ENCODE data around the gene ZFP36L2.

ZFP36L2 gene

DNA sequence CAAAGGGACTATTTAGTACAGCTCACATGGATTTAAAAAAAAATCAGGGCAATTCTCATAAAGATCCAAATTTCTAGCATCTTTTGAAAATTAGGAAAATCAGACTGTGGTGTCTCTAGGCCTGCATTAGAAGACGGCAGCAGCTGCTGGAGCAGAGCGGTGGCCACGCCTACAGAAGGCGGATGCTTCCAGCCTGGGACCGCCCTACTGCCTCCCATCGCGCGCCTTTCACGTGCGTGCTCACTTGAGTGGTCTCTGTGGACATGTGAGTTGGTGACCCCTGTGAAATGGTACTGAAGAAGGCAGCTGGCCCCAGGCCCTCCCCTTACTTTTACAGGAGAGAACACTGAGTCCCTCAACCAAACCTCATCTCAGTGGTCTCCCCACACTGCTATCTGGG, 15.2 kb upstream of the ZFP36L2 start:
- no peak for DNase-seq

DNA sequence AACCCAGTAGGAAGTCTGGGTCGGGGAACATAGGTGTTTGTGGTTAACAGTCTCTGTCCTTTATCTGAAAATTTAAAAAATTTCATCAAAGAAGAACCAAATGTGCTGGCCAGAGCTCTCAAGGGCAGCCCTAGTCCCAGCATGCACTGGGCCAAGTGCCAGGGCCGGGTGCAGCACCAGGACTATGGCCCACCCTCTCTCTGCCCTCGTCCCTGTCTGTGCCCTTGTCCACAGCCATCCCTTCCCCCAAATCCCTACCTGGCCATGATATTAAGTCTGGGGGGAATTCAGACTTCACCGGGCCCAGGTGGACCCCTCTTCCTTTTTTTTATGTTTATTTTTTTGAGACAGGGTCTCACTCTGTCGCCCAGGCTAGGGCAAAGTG, 14.4 kb upstream of the ZFP36L2 start:
- DNase-seq = no peak

DNA sequence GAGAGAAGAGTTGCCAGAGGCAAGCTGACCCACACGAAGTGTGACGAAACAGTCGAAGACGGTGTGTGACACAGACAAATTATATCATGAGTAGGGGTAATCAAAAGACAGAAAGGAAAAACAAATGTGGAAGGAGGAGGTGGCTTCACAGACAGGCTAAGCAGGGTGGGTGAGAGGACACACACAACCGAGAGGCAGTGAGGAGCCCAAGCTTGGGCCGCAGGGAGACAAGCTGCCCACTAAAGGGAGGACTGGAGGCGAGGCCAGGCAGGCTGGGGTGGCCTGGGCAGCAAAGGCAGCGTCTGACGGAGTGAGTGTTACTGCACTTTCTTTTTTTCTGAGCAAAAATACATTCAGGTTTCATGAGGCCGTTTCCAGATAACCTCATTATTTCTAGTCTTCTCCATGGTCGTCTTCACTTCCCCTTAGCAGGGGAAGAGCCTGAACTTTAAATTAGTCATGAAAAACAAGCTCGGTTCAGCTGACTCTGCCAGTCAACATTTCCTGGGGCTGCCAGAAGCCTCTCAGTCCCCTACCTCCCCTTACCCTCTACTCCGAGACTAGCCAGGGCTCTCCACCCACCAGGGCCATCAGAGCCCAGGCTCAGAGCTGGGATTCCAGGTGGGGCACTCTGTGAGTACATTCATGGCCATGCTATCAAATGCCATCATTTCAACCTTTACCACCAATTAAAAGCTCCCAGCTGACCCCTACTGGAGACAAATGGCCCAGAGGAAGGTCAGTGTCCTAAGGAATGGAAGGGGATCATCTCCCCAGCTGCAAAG, 13.8 kb upstream of the ZFP36L2 start:
- no peak for DNase-seq

DNA sequence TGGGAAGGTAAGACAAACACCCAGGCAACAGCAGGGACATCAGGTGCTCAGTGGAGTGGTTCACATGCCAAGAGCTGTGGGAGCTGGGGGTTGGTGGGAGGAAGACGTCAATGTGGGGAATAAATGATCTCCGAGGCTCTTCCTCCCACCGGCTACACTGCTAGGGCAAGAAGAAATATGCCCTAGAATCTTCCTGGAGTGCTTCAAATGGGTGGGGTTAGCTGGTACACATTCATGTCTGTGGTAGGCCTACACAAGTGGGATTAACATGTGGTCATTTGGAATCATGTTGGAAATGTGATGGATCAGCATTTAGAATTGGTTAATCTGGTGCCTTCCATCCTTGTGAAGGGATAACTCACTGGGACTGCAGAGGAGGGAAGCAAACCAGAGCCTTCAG, 12.4 kb upstream of the ZFP36L2 start:
- DNase-seq = no peak

DNA sequence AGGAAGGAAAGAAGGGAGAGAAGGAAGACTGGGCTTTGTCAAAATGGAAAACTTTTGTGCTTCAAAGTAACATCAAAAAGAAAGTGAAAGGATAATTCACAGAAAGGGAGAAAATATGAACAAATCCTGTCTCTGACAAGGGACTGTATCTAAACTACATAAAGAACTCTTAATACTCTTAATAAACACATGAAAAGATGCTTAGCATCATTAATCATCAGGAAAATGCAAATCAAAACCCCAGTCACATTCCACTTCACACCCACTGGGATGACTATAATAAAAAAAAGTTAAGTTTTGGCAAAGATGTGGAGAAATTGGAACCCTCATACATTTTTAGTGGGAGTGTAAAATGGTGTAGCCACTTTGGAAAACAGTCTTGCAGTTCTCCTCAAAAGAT, 11.8 kb upstream of the ZFP36L2 start:
- no peak for DNase-seq

DNA sequence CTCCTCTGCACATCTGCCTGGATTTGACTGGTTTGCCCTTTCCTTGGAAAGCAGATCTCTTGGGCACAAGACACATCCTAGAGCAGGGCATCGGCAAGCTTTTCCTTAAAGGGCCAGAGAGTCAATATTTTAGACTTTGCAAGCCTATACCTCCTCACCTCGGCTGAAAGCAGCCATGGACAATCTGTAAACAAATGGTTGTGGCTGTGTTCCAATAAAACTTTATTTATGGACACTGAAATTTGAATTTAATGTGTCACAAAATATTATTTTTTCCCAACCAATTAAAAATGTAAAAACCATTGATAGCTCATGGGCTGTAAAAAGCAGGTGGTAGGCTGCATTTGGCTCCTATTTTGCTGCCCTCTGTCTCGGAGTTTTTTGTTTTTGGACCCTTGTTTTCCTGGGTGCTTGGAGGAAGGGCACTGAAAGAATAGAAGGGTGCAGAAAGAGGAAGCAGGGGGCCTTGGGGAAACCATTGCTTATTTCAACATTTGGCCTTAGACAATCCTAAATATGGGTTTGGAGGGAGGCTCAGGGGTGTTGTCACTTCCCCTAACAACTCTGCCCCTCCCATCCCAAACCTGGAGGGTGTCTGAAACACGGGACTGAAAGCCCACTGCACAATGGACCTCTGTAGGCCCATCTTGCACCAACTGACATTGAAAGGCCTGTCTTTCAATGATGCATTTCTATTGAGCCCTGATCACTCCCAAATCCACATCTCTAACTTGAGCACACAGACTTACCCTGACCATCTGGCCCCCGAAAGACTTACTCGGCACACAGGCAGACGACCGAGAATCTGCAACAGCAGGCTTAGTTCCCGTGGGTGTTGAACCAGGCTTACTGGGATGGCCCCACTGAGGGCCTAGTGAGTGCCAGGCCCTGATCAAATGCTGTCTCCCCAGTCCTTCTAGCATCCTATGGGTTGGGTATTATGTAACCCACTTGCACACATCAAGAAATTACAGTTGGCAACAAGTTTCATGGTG, 7.1 kb upstream of the ZFP36L2 start:
- DNase-seq = no peak

DNA sequence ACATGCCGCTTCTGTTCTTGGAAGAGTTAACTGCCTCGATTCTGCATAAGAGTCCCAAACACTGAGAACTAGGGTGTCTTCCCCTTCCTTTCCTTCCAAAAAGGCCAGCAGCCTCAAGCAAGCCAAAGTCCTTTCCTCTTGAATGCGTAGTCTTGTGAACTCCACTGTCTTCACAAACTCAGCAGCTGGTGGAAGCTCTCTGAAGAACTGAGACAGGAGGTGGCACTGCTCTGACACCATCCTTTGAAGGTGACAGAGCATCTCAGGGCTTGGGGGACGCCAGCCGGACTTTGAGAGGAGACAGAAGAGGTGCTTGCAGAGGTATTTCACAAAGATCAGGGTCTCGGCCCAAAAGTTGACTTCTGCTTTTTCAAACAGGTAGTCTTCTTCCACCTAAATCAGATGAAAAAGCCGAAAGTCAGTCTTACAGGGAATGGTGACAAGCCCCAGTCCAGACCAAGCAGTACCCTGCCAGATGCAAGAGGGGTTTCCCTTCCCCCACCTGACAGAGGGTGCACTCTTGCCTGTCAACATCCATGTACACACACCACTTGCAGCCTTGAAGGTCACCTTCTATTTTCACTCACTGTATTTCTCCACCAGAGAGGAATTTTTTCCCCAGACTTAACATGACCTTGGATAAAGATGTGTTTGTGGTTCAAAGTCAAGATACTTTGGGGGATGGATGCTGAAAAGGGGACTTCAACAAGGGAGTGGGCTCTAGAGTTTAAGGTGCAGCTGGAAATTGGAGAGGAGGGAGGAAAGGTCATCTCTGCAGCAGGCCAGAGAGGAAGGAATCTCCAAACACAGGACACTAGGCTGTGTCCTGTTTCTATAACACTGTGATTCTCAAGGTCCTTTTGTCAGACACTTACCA, 4.8 kb upstream of the ZFP36L2 start:
- no peak for DNase-seq

DNA sequence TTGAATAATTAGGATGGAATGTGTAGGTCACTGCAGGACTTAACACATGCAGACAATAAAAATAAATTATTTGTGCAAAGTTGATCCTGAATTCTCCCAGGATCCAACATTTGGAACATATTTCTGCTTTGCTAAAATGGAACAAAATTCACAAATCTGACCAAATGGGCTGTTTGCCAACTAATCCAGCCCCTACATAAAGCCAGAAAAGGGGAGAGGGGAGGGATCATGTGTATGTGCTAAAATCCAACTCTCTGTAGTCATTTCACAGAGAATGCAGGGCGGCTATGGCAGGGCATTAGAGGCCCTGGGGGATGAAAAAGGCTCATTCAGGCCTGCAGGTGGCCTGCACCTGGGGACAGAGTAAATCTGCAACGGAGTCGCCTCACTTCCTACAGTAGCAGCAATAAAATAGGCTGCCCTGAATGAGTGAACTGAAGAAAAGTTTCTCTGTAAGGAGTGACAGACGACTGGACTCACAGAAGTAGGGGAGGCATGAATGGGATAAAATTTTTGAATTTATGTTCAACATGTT, 4.0 kb upstream of the ZFP36L2 start:
- no peak for DNase-seq

DNA sequence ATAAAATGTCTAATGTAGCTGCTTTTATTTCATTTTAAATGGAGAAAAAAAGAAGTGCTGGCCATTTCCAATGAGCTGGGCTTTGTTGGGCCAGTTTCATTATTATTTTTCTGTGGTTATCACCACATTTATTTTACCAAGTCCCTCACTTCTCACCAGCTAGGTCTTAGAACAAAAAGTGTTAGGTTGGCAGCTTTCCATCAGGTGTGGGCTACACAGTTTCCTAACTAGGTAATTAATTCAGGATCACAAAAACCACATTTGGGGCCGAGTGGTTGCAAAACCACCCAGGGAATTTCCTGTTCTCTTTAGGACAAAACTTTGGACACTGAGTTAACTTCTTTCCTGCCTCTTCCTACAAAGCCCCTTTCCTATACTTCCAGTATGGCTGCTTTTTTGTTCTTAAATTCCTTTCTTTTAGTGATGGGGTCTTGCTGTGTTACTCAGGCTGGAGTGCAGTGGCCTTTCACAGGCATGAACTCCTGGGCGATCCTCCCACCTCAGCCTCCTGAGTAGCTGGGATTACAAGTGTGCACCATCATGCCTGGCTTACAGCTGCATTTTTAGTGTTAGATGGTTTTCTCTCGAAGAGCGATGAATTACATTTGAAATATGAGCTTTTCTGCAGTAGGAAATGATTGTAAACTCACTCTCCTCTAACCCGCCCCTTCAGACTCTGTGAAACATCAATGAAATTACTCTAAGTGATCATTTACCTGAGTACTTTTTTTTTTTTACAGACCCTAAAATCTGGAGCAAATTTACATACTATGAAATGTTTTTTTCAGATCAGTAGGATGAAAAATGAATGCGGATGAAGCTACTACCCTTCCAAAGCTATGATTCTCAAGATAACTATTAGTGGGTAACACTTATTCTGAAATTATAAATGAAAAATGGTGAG, 2.6 kb upstream of the ZFP36L2 start:
- no peak for DNase-seq

DNA sequence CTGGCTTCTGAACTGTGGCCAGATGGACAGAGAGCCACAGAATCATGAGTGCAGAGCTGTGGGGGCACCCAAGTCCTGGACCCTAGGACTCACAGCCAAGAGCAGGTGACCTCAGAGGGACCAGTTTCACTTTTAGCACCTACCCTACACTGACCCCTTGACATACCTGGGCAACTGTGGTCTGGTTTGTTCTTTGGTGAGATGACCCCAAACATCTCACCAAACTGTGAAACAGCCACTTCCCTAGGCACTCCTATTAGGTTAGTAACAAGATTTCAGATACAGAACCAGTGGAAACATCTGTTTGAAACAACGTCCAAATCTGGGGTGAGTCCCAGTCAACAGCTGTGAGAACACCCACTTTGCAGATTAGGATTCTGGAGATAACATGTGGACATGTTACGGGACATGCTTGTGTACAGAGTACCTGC, 1.9 kb upstream of the ZFP36L2 start:
- no peak for DNase-seq

DNA sequence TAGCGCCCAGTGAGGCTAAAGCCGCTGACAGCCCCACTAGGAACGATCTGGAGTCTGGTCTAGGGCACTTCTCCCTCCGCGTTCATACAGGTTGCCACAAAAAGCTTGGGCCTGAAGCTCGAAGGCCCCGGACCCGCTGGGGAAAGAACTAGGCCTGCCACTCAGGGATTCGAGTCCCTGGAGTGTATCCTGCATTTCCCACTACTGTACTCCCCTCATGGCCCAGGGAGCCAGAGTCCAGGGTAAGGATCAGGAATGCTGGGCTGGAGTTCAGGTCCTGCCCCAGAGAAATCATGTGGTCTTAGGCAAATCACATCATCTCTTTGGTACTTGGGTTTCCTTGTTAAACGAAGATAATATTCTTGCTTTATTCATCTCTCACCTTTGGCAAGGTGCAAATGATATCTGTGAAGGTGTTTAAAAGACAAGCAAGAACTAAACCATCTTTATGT, 1.4 kb upstream of the ZFP36L2 start:
- no peak for DNase-seq

DNA sequence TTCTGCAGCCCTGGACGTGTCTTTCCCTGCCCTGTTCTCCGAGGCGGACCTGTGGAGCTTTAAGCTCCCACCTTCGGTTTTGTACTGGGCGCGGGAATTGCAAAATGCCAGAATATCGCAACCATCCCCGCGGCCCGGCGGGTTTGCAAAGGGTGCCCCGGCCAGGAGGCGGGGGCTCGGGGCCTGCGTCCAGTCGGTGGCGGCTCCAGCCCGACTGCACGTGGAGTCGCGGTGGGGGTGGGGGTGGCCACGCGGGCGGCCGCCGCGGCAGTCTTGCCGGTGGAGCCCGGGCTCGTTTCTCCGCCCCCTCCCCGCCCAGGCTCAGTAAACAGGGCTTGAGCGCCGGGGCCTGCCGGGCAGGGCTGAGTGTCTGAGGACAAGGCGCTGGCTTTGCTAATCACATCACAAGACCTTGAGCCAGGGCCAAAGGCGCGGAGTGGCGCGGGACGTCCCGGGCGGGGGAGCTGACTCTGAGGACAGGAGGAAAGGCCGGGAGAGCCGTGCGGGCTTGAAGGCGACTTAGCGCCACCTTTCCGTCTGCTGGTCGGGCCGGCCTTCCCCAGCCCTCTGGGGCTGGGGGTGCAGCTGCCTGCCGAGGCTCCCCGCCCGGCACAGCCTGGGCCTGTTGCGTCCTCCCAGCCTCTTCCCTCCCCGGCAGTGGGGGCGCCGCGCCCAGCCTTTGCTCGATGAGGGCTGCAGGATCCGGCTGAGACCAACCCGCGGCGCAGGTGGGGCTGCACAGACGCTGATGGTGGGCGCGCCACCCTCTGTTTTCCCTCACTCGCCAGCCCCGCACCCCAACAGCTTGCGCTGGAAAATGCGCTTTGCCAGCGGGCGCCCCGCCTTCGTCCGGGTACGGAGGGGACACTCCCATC, 786 bp upstream of the ZFP36L2 start:
- no peak for DNase-seq

DNA sequence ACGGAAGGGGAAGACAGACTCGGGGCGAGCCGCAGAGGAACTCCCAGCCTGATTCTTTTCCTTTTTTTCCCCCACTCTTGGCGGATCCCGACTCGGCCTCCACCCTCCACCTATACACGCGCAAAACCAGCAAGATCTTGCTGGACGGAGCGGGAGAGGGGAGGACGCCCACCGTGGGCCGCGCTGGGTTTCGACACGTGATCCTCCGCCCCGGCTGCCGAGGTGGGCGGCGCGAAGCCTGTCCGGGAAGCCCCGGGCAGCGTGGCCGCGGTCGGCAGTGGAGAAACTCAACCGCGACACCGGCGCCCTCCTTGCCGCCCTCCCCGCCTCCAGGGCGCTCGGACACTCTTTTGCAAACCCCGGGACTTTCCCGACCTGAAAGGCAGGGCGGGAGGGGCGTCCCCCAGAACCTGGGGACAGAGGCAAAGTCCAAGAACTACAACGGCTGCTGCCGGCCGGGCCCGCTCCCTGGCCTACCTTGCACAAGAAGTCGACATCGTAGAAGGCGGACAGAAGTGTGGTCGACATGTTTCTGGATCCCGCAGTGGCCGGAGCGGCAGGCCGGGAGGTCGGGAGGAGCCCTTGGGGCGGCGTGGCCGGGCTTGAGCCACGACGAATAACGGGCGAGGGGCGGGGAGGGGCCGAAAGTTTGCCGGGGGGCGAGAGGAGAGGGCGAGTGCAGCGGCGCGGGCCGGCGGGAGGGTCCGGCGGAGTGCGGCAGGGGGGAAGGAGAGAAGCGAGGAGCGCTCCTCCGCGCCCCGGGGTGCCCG, 433 bp downstream of the ZFP36L2 start:
- DNase-seq = no peak

DNA sequence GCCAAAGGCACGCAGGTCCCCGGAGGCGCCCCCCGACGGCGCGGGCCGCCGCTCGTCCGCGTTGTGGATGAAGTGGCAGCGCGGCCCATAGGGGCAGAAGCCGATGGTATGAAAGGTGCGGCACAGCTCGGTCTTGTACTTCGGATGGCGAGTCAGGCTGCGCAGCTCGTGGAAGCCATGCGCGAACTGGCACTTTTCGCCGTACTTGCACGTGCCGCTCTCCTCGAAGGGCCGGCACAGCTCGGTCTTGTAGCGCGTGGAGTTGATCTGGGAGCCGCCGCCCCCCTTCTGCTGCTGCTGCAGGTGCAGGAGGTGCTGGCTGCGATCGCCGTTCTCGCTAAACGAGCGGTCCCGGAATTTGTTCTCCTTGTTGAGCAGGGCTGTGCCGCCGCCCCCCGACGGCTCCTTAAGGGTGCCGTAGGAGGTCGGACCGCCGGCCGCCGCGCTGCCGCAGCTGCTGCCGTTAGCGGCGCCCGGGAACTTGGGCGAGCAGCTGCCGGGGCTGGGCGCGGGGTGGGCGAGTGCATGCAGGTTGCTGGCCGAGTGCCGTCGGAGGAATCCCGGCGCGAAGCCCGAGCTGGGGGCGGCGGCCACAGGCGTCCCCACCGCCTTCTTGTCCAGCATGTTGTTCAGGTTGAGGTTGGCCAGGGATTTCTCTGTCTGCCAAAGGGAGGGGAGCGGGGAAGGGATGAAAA, 1.2 kb downstream of the ZFP36L2 start:
- no peak for DNase-seq

DNA sequence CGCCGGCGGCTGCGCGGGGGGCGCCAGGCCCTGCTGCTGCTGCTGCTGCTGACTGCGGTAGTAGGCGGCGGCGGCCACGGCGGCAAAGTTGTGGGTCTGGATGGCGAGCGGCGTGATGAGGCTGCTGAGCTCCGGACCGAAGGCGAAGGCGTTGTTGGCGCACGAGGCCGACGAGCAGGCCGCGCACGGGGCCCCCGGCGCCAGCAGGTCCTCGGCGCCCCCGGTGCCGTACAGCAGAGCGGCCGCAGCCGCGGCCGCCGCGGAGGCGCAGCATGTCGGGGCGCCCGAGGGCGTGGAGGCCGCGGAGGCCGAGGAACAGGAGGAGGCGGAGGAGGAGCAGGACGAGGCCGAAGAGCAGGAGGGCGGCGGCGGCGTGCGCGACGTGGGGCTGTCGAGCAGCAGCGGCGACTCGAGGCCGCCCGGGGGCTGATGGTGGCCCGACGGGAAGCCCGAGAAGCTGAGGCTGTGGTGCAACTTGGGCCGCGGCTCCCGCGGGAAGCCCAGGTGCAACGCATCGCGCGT, 1.8 kb downstream of the ZFP36L2 start:
- no peak for DNase-seq

DNA sequence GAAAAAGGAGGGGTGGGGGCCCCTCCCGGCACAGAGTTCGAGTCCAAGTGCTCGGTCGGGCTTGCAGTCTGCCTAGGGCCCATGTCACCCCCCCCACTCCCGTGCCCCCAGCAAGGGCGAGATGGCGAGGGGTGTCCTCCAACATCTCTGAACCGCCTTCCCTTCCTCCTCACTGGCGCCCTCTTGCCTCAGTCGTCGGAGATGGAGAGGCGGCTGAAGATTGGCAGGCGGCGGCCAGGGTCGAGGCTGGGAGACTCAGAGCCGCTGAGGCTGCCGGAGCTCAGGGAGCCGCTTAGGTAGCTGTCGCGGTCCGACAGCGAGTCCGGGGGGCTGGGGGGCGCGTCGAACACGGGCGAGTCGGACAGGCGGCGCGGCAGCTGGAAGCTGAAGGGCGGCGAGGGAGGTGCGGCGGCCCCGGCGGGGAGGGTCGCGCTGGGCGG, 2.3 kb downstream of the ZFP36L2 start:
- no peak for DNase-seq

DNA sequence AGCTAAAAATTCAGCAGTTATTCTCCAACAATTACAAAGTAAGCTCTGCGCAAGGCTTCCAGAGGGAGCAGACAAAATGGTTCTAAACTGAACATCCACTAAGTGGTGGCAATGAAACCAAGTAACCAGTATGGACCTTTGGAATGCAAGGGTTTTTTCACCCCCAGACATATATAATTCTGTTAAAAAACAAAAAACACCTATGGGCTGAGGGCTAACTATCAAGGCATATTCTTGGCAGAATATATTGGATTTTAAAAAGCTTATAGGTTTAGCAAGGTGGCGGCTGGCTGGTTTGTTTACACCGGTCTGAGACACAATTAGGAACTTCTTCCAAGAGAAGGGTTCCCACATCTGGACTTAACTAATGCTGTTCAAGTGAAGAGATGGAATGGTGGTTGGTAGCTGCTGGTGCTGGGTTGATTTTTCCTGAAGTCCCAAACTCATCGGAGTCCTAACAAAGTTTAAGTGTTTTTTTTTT, 2.8 kb downstream of the ZFP36L2 start:
- DNase-seq = no peak

DNA sequence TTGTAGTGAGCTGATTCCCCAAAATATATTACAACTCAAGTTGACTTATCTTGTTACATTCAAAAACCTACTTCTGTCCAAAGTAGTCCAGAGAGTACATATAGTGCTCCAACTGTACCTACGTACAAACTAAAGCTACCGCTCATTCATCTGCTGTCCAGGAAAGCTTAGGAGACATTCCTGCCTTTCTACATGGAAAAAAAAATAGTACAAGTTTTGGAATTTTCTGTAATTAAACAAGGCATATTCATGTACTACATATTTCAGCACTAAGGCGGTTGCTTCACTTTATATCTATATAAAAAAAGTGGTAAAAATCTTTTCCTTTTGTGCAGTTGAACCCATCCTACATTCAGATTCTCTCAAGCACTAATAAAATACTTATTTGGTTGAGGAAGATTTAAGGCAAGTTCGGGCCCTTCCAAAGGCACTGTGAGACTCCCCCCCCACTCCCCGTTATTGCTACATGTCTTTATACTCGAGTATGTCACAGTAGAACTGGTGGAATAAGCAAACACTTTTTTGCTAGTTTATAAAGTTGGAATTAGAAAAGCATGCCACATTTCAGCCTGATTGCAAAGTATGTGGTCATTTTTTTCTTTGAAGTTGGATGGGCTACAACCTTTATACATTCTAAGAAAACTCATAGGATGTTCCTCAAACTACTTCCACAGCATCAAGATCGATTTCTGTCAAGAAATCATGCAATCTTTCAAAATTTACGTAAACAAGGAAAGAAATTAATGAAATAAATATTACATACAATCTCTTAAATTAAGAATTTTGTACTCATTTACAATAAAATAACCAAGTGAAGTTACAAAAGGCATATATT, 3.7 kb downstream of the ZFP36L2 start:
- DNase-seq = no peak
